ENCODE data around the gene RARB. TPM values are rescaled to one million over a fixed set of nuclear protein-coding genes. Genes with fewer than 3 reads are reported as not detected.

RARB gene
- total RNA-seq, 1 experiment from 2014 or later = not detected

DNA sequence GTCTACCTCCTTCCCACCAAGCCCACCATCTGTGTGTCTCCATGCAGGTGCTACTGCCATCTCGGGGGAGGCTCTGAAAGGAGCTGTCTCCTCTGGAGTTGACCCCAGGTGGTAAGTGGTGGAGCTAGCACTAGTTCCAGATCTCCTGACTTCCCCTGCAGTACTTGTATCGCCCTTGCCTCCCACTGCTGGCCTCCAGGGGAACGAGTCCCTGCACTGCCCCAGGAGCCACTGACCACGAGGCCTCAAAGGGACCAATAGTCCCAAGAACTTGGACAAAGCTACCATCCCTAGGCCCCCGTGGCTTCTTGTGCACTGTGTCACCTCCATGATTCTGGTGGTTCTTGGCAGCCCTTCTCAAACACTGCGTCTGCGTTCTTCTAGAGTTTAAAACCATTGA lies 137.7 kb downstream of the RARB start:
- TF ChIP-seq, protein P1, sequence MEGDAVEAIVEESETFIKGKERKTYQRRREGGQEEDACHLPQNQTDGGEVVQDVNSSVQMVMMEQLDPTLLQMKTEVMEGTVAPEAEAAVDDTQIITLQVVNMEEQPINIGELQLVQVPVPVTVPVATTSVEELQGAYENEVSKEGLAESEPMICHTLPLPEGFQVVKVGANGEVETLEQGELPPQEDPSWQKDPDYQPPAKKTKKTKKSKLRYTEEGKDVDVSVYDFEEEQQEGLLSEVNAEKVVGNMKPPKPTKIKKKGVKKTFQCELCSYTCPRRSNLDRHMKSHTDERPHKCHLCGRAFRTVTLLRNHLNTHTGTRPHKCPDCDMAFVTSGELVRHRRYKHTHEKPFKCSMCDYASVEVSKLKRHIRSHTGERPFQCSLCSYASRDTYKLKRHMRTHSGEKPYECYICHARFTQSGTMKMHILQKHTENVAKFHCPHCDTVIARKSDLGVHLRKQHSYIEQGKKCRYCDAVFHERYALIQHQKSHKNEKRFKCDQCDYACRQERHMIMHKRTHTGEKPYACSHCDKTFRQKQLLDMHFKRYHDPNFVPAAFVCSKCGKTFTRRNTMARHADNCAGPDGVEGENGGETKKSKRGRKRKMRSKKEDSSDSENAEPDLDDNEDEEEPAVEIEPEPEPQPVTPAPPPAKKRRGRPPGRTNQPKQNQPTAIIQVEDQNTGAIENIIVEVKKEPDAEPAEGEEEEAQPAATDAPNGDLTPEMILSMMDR (IDR thresholded peaks at IDR 0.05; ENCODE audit: unreplicated experiment) = no peak
- Mint-ChIP-seq H3K36me3 (ENCODE audit: insufficient read depth, unreplicated experiment) (no peaks in the 10 kb centered on the region), H3K4me1 (ENCODE audit: insufficient read depth, unreplicated experiment) (no peaks in the 10 kb centered on the region), H3K4me3 (ENCODE audit: unreplicated experiment) (no peak overlapping the region), H3K27ac (ENCODE audit: low read depth, unreplicated experiment) (no peak overlapping the region), H3K27me3 (ENCODE audit: insufficient read depth, unreplicated experiment) (no peaks in the 10 kb centered on the region), H3K9me3 (ENCODE audit: unreplicated experiment) (no peaks in the 10 kb centered on the region)
- no peak for DNase-seq (ENCODE audit: unreplicated experiment)
- ChIA-PET POLR2A (no interaction called here), CTCF (interaction anchor here (0.6 to 1.2 kb wide), 4 partner anchors 12 to 544 kb away, joined by 3 to 4 read pairs (median 3); no protein-coding TSS in a partner anchor)
- BruUV-seq (replicated peaks) = no TSS peak
- intact Hi-C loops (cut with micrococcal nuclease) = no loop called here

DNA sequence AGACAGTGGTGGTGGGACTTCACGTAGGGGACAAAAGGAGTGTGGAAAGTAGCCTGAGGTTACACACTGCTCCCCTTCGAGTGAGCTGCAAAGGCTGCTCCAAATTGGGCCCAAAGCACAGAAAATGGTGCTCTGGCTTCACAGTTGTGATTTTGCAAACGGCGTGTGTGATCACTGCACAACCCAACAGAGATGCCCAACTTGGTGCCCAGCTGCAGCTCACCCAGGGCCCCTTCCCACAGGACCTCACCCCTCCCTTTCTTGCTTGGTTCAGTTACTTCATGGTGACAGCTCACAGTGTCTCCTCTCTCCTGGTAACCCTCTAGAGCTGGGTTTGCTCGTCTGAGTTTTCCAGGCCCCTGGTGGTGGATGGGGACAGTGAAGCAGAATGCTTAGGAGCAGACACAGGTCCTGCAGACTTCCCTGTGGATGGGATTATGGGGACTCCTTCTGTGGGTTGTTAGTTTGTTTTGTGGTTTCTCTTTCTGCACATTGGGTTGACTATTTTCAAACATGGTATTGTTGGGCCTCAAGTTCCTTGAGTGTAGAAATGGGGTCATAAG lies 138.4 kb downstream of the RARB start:
- no peaks in the 10 kb centered on the region for H3K9me3 Mint-ChIP-seq (ENCODE audit: unreplicated experiment)
- intact Hi-C loops (cut with micrococcal nuclease) = no loop called here
- H3K27me3 Mint-ChIP-seq (ENCODE audit: insufficient read depth, unreplicated experiment) = no peaks in the 10 kb centered on the region
- ChIA-PET POLR2A (no interaction called here), CTCF (interaction anchor here (0.6 to 1.2 kb wide), 5 partner anchors 10 to 544 kb away, joined by 3 to 4 read pairs (median 3); no protein-coding TSS in a partner anchor)
- no peak for DNase-seq (ENCODE audit: unreplicated experiment)
- TF ChIP-seq, protein P1 (IDR thresholded peaks at IDR 0.05; ENCODE audit: unreplicated experiment) = no peak
- no peaks in the 10 kb centered on the region for H3K36me3 Mint-ChIP-seq (ENCODE audit: insufficient read depth, unreplicated experiment)
- no TSS peak for BruUV-seq (replicated peaks)
- H3K4me1 Mint-ChIP-seq (ENCODE audit: insufficient read depth, unreplicated experiment) = no peaks in the 10 kb centered on the region
- no peak overlapping the region for H3K4me3 Mint-ChIP-seq (ENCODE audit: unreplicated experiment)
- no peak overlapping the region for H3K27ac Mint-ChIP-seq (ENCODE audit: low read depth, unreplicated experiment)

- TF ChIP-seq, protein P1 (IDR thresholded peaks at IDR 0.05; ENCODE audit: unreplicated experiment) = no peak
- H3K27me3 Mint-ChIP-seq (ENCODE audit: insufficient read depth, unreplicated experiment) = no peaks in the 10 kb centered on the region
- intact Hi-C loops (cut with micrococcal nuclease) = no loop called here
- POLR2A ChIA-PET = no interaction called here
- DNase-seq (ENCODE audit: unreplicated experiment) = no peak
- H3K27ac Mint-ChIP-seq (ENCODE audit: low read depth, unreplicated experiment) = no peak overlapping the region
- no peak overlapping the region for H3K4me3 Mint-ChIP-seq (ENCODE audit: unreplicated experiment)
- H3K9me3 Mint-ChIP-seq (ENCODE audit: unreplicated experiment) = no peaks in the 10 kb centered on the region
- CTCF ChIA-PET = interaction anchor here (0.8 to 1.0 kb wide), 2 partner anchors 9 to 26 kb away, joined by 3 read pairs; no protein-coding TSS in a partner anchor
- H3K36me3 Mint-ChIP-seq (ENCODE audit: insufficient read depth, unreplicated experiment) = no peaks in the 10 kb centered on the region
- no TSS peak for BruUV-seq (replicated peaks)
- no peaks in the 10 kb centered on the region for H3K4me1 Mint-ChIP-seq (ENCODE audit: insufficient read depth, unreplicated experiment)
These were observed 139.3 kb downstream of the RARB start for GRCh38 chr3:25567388-25567787.

DNA sequence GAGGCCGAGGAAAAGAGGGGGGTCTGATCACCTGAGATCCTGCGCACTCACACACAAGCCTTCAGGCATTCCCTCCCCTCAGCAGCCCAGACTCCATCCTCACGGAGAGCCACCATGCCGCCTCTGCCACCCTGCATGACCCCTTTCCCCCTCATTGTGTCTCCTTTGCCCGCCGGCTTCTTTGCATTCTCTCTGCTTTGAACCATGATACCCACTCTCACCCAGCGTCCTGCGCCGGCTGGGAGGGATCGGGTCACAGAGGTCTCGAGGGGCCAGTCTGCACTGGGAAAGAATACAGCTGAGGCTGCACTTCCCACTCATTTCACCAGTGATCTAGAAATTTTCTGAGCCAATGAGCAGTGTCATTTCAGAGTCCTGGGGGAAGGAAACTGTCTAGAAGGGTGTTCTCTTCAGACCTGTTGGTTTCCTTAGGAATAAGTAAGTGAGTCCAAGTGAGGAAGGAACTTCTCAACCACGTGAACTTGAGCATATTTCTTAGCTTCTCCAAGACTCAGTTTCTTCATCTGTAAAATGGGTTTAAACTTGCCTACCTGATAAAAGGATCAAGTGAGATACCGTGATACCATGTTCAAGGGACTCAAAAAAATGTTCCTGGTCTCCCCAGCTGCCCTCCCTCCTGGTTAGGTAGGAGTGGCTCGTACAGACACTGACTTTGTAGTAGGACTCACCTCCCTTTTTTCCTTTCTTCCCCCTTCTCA lies 139.9 kb downstream of the RARB start:
- intact Hi-C loops (cut with micrococcal nuclease) = no loop called here
- DNase-seq (ENCODE audit: unreplicated experiment) = no peak
- no peaks in the 10 kb centered on the region for H3K27me3 Mint-ChIP-seq (ENCODE audit: insufficient read depth, unreplicated experiment)
- no TSS peak for BruUV-seq (replicated peaks)
- H3K4me3 Mint-ChIP-seq (ENCODE audit: unreplicated experiment) = no peak overlapping the region
- no peaks in the 10 kb centered on the region for H3K9me3 Mint-ChIP-seq (ENCODE audit: unreplicated experiment)
- H3K27ac Mint-ChIP-seq (ENCODE audit: low read depth, unreplicated experiment) = no peak overlapping the region
- ChIA-PET CTCF (interaction anchor here (0.7 to 1.0 kb wide), 3 partner anchors 8 to 25 kb away, joined by 3 read pairs; no protein-coding TSS in a partner anchor), POLR2A (interaction anchor here (0.6 kb wide), 1 partner anchor 623 kb away, joined by 3 read pairs; no protein-coding TSS in a partner anchor)
- TF ChIP-seq, protein P1 (IDR thresholded peaks at IDR 0.05; ENCODE audit: unreplicated experiment) = no peak
- no peaks in the 10 kb centered on the region for H3K4me1 Mint-ChIP-seq (ENCODE audit: insufficient read depth, unreplicated experiment)
- no peaks in the 10 kb centered on the region for H3K36me3 Mint-ChIP-seq (ENCODE audit: insufficient read depth, unreplicated experiment)
